SHP77 (cell line): ENCODE measurements around the gene RSPH1.
A peak's percentile ranks its signal among the peaks of the same experiment; 100 is the strongest.

Experiments used
- DNase-seq, 2 experiments: peaks; one replicate each; lab custom pipeline; 2025; lab: John Stamatoyannopoulos, UW

RSPH1 gene

GRCh38 chr21:42531771-42532170 is 35.7 kb upstream of the RSPH1 start:
- DNase-seq = peak in 1 of 2 experiments; percentile 11

GRCh38 chr21:42530167-42530518 is 34.1 kb upstream of the RSPH1 start:
- no peak for DNase-seq

GRCh38 chr21:42527489-42528158 is 31.6 kb upstream of the RSPH1 start:
- DNase-seq = no peak

GRCh38 chr21:42527127-42527488 is 31.1 kb upstream of the RSPH1 start:
- no peak for DNase-seq

GRCh38 chr21:42526379-42526727 is 30.3 kb upstream of the RSPH1 start:
- peak; percentile 49 to 65 for DNase-seq

- no peak for DNase-seq
Observed at GRCh38 chr21:42525676-42526378, 29.8 kb upstream of the RSPH1 start.

GRCh38 chr21:42525029-42525581 is 29.1 kb upstream of the RSPH1 start:
- DNase-seq = no peak

- DNase-seq = peak; percentile 54 to 65
Observed at GRCh38 chr21:42524341-42525028, 28.5 kb upstream of the RSPH1 start.

GRCh38 chr21:42523941-42524340 is 27.9 kb upstream of the RSPH1 start:
- no peak for DNase-seq

- DNase-seq = no peak
Observed at GRCh38 chr21:42523211-42523610, 27.2 kb upstream of the RSPH1 start.

- DNase-seq = no peak
Observed at GRCh38 chr21:42522771-42523170, 26.7 kb upstream of the RSPH1 start.

- DNase-seq = no peak
Observed at GRCh38 chr21:42522271-42522670, 26.2 kb upstream of the RSPH1 start.

GRCh38 chr21:42521805-42522204 is 25.8 kb upstream of the RSPH1 start:
- no peak for DNase-seq

GRCh38 chr21:42521384-42521783 is 25.4 kb upstream of the RSPH1 start:
- DNase-seq = no peak

GRCh38 chr21:42520628-42521253 is 24.7 kb upstream of the RSPH1 start:
- DNase-seq = no peak

- no peak for DNase-seq
Observed at GRCh38 chr21:42518626-42519025, 22.6 kb upstream of the RSPH1 start.

- DNase-seq = no peak
Observed at GRCh38 chr21:42518215-42518614, 22.2 kb upstream of the RSPH1 start.

- DNase-seq = no peak
Observed at GRCh38 chr21:42515708-42516502, 19.9 kb upstream of the RSPH1 start.

GRCh38 chr21:42514883-42515228 is 18.8 kb upstream of the RSPH1 start:
- no peak for DNase-seq

GRCh38 chr21:42513985-42514882 is 18.2 kb upstream of the RSPH1 start:
- DNase-seq = peak in 1 of 2 experiments; percentile 47
